SH-SY5Y (cell line): ENCODE results near the gene FAM200C.

Source experiments
- GATA2 ChIP-seq: IDR thresholded peaks from 2 replicates; pipeline ENCODE4 v1.6.1; 2011; ENCODE audit warnings: mild to moderate bottlenecking, low read depth, low read length
- GATA3 ChIP-seq: IDR thresholded peaks from 2 replicates; pipeline ENCODE4 v1.6.1; 2011; ENCODE audit warnings: low read depth, mild to moderate bottlenecking, low read length, moderate library complexity

- TF ChIP-seq GATA3 (no peak), GATA2 (no peak)
These were observed 24.7 kb downstream of the FAM200C start for GRCh38 chr5:160375166-160375565.
